IMR-90 (cell line): ENCODE measurements around the gene ASRGL1. TPM values are rescaled to one million over a fixed set of nuclear protein-coding genes. Genes with fewer than 3 reads are reported as not detected.
A peak's percentile ranks its signal among the peaks of the same experiment; 100 is the strongest.
"Not testable (repeated sequence)": the region's sequence is repeated elsewhere in the genome, so short reads cannot be mapped to it uniquely, and the experiment has no call there.

Experiments
- ATAC-seq: fragments of 200-7000 bp; cut with Tn5 transposase; 2 replicates; pipeline ENCODE4 v1.9.1; 2020; ENCODE audit warnings: low read depth, mild to moderate bottlenecking, moderate library complexity
- BruUV-seq: library from RNA; stranded (reverse); fragments of 400-500 nt; replicated peaks from 2 replicates; lab custom pipeline; 2021; lab: Mats Ljungman, UMichigan
- CTCF ChIA-PET: fragments of 300-600 bp; formaldehyde crosslinking; extraction: SDS; loops from one replicate; lab custom pipeline; 2021; ENCODE audit warnings: antibody characterized with exemption; lab: Yijun Ruan, JAX
- POLR2A ChIA-PET: fragments of 300-600 bp; sonication (Branson Sonifier 250); formaldehyde crosslinking; loops from one replicate; lab custom pipeline; 2022; ENCODE audit warnings: antibody characterized with exemption; ENCODE audit not compliant: unreplicated experiment; lab: Charles Lee
- DNase-seq: peaks from one replicate; pipeline ENCODE4 v3.0.0; 2013
- H2AFZ ChIP-seq: replicated peaks from 2 replicates; pipeline ENCODE3; 2013; ENCODE audit warnings: low read length, mild to moderate bottlenecking; ENCODE audit not compliant: poor library complexity
- H2AK5ac ChIP-seq: 2 replicates; pipeline ENCODE4 v1.6.1; 2013; ENCODE audit warnings: low read depth, low read length, inconsistent platforms
- H2AK9ac ChIP-seq: replicated peaks from 2 replicates; pipeline ENCODE3; 2013; ENCODE audit warnings: mild to moderate bottlenecking, low read depth, low read length, moderate library complexity; ENCODE audit not compliant: poor library complexity
- H2BK120ac ChIP-seq: 2 replicates; pipeline ENCODE4 v1.6.1; 2013; ENCODE audit warnings: low read depth, low read length, inconsistent platforms
- H2BK15ac ChIP-seq: 3 replicates; pipeline ENCODE4 v1.6.1; 2013; ENCODE audit warnings: low read depth, low read length, inconsistent platforms
- H2BK20ac ChIP-seq: 2 replicates; pipeline ENCODE4 v1.6.1; 2013; ENCODE audit warnings: low read depth, mild to moderate bottlenecking, inconsistent platforms, low read length, moderate library complexity
- H2BK5ac ChIP-seq: 2 replicates; pipeline ENCODE4 v1.6.1; 2013; ENCODE audit warnings: mild to moderate bottlenecking, low read depth, low read length, inconsistent platforms; ENCODE audit not compliant: poor library complexity, severe bottlenecking
- H3K14ac ChIP-seq: replicated peaks from 2 replicates; pipeline ENCODE4 v1.6.1; 2013; ENCODE audit warnings: low read depth, low read length, inconsistent platforms
- H3K18ac ChIP-seq: 2 replicates; pipeline ENCODE4 v1.6.1; 2013; ENCODE audit warnings: low read depth, low read length, control low read depth
- H3K23ac ChIP-seq: 2 replicates; pipeline ENCODE4 v1.6.1; 2013; ENCODE audit warnings: low read depth, low read length, inconsistent platforms
- H3K27ac ChIP-seq: 2 replicates; pipeline ENCODE4 v1.5.1; 2013; ENCODE audit warnings: mild to moderate bottlenecking, control low read depth, low read length; ENCODE audit not compliant: insufficient read depth
- H3K27me3 ChIP-seq: 2 replicates; pipeline ENCODE4 v1.6.1; 2013; ENCODE audit warnings: low read length; ENCODE audit not compliant: control insufficient read depth, insufficient read depth
- H3K36me3 ChIP-seq: 2 replicates; pipeline ENCODE4 v1.6.1; 2013; ENCODE audit warnings: low read length, mixed read lengths; ENCODE audit not compliant: control insufficient read depth, insufficient read depth
- H3K4ac ChIP-seq: 2 replicates; pipeline ENCODE4 v1.6.1; 2013; ENCODE audit warnings: low read depth, low read length, inconsistent platforms
- H3K4me1 ChIP-seq: 2 replicates; pipeline ENCODE4 v1.6.1; 2013; ENCODE audit warnings: low read length, mixed read lengths; ENCODE audit not compliant: control insufficient read depth, insufficient read depth
- H3K4me2 ChIP-seq: 2 replicates; pipeline ENCODE4 v1.6.1; 2013; ENCODE audit warnings: low read depth, mild to moderate bottlenecking, control low read depth, low read length, moderate library complexity
- H3K4me3 ChIP-seq: 2 replicates; pipeline ENCODE4 v1.5.1; 2013; ENCODE audit warnings: low read depth, mild to moderate bottlenecking, control low read depth, low read length, moderate library complexity; ENCODE audit not compliant: insufficient read depth
- H3K56ac ChIP-seq: 2 replicates; pipeline ENCODE4 v1.6.1; 2013; ENCODE audit warnings: low read length, inconsistent platforms; ENCODE audit not compliant: insufficient read depth; ENCODE audit errors: extremely low read depth
- H3K79me1 ChIP-seq, 2 experiments: 2 replicates each; pipeline ENCODE4 v1.6.1; 2013; ENCODE audit warnings: low read length in 2 of 2, inconsistent platforms in 1 of 2, low read depth in 1 of 2
- H3K9ac ChIP-seq: 2 replicates; pipeline ENCODE4 v1.6.1; 2013; ENCODE audit warnings: low read depth, low read length, control low read depth
- H3K9me1 ChIP-seq: 2 replicates; pipeline ENCODE4 v1.6.1; 2013; ENCODE audit warnings: low read length, inconsistent platforms; ENCODE audit not compliant: insufficient read depth
- H3K9me3 ChIP-seq: 2 replicates; pipeline ENCODE4 v1.6.1; 2013; ENCODE audit warnings: low read length; ENCODE audit not compliant: control insufficient read depth, insufficient read depth
- H4K20me1 ChIP-seq: 2 replicates; pipeline ENCODE4 v1.6.1; 2013; ENCODE audit warnings: low read length, inconsistent platforms; ENCODE audit not compliant: insufficient read depth
- H4K5ac ChIP-seq: 2 replicates; pipeline ENCODE4 v1.6.1; 2013; ENCODE audit warnings: mild to moderate bottlenecking, low read depth, low read length, control low read depth
- H4K8ac ChIP-seq, 2 experiments: 2 replicates each; pipeline ENCODE4 v1.6.1; 2013; ENCODE audit warnings: low read depth in 2 of 2, low read length in 2 of 2, control low read depth in 1 of 2, inconsistent platforms in 1 of 2
- H4K91ac ChIP-seq: 2 replicates; pipeline ENCODE4 v1.6.1; 2013; ENCODE audit warnings: low read depth, low read length, inconsistent platforms; ENCODE audit not compliant: insufficient read depth
- RAD21 ChIP-seq: IDR thresholded peaks from 2 replicates; pipeline ENCODE4 v1.6.1; 2012; ENCODE audit warnings: low read length, improper control_type of control experiment
- SMC3 ChIP-seq: fragments of 150-350 bp; IDR thresholded peaks from 2 replicates; pipeline ENCODE4 v1.6.1; 2016; ENCODE audit warnings: low read depth, mild to moderate bottlenecking, antibody characterized with exemption, low read length, moderate library complexity
- WGBS, 2 experiments: methylation state at CpG; one replicate each; pipeline versions ENCODE4 v1.1.5 to v1.1.7; 2013; ENCODE audit warnings: missing lambda C conversion rate in 2 of 2; ENCODE audit not compliant: insufficient read length in 1 of 2; ENCODE audit errors: extremely low coverage in 2 of 2; 5-methylcytosine and 5-hydroxymethylcytosine counted together
- dilution Hi-C: fragments of 300-500 bp; cut with HindIII; formaldehyde crosslinking; loops from one replicate; pipeline ENCODE4 v1.14.3; 2018; ENCODE audit warnings: low sequenced_read_pairs; ENCODE audit not compliant: unreplicated experiment
- in situ Hi-C: fragments of 300-500 bp; cut with MboI; formaldehyde crosslinking; loops from 3 replicates; pipeline ENCODE4 v1.14.3; 2019; ENCODE audit warnings: low sequenced_read_pairs, inconsistent platforms, mixed read lengths
- intact Hi-C: fragments of 100-400 bp; cut with micrococcal nuclease; formaldehyde crosslinking; loops from 2 replicates; pipeline ENCODE4 v1.10.0; 2022
- polyA plus RNA-seq, 3 experiments: library from polyadenylated mRNA; depleted of rRNA; stranded (reverse); fragments of >200 nt; gene quantifications; 2 replicates each; pipeline ENCODE4 v1.2.3, GENCODE V29; 2012; ENCODE audit warnings: low replicate concordance in 1 of 3
- total RNA-seq: library from RNA; depleted of rRNA; stranded (reverse); fragments of >200 nt; gene quantifications from 2 replicates; pipeline ENCODE4 v1.2.3, GENCODE V29; 2012
- TF ChIP-seq, protein P1 (sequence below): conservative IDR thresholded peaks from 2 replicates; pipeline ENCODE4 v1.5.1; 2012; ENCODE audit warnings: mild to moderate bottlenecking, low read depth, low read length, improper control_type of control experiment

Gene ASRGL1
- total and polyA plus RNA-seq, 2 of the 4 experiments (the other 2 are of a cell fraction) = 0.72 TPM; not detected in 1

DNA sequence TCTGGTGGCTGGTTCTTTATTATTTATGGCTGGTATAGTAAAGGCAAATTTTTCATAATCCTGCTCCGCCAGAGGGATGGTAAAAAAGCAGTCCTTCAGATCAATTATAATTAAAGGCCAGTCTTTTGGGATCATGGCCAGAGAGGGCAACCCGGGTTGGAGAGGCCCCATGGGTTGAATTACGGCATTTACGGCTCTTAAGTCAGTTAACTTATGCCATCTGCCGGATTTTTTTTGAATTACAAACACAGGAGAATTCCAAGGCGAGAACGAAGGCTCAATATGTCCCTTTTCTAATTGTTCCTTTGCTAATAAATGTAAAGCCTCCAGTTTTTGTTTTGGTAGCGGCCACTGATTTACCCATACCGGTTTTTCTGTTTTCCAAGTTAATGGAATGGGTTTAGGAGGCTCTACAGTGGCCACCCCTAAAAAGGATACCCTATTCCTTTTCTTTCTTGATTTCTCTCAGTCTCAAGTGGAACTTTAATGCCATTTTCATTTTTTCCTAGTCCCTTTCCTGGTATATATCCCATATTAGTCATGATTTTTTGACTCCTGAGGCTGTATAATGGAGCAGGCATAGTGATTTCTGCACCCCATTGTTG lies 41.3 kb downstream of the ASRGL1 start:
- in situ Hi-C loops = loop anchor here (25.0 kb wide), 1 partner anchor 484 kb away; no protein-coding TSS in a partner anchor
- DNase-seq = peak; percentile 44
- CTCF ChIA-PET = interaction anchor here (2.1 kb wide), 1 partner anchor 38 kb away, joined by 8 read pairs; no protein-coding TSS in a partner anchor

DNA sequence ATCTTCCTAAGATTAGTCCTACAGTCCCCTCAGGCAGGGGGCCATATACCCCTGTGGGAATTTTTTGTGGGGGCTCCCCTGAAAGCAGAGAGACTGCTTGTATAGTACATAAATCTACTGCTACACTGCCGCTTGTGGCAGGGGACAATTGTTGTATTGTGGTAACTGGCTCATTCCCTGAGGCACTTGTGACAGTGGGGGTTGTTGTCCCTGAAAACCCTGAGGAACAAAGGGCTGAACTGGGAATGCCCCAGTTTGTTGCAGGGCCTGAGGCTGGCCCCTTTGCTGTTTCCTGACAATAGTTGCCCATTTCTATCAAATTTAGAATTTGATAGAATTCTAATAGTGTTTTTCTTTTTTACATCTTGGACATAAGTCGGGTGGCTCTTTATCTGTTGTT lies 42.3 kb downstream of the ASRGL1 start:
- H2BK15ac ChIP-seq, H3K36me3 ChIP-seq, H2BK120ac ChIP-seq, H3K4ac ChIP-seq, H3K27ac ChIP-seq, ATAC-seq, H2AFZ ChIP-seq, H3K56ac ChIP-seq, dilution Hi-C loops, H3K9me3 ChIP-seq, H3K79me1 ChIP-seq, H3K9ac ChIP-seq, H3K23ac ChIP-seq, DNase-seq, H2AK5ac ChIP-seq, H3K4me2 ChIP-seq, CTCF ChIA-PET, H3K9me1 ChIP-seq, H2AK9ac ChIP-seq, H3K14ac ChIP-seq, H3K27me3 ChIP-seq, H2BK20ac ChIP-seq, H3K4me3 ChIP-seq, H2BK5ac ChIP-seq, H4K8ac ChIP-seq, H4K91ac ChIP-seq, H3K18ac ChIP-seq, H4K5ac ChIP-seq, POLR2A ChIA-PET, H4K20me1 ChIP-seq, BruUV-seq, H3K4me1 ChIP-seq: not testable (repeated sequence)
- in situ Hi-C loops = loop anchor here (25.0 kb wide), 1 partner anchor 483 kb away; no protein-coding TSS in a partner anchor
- intact Hi-C loops = loop anchor here (2.0 to 5.0 kb wide), 3 partner anchors 162 to 583 kb away; no protein-coding TSS in a partner anchor
- WGBS, 2 experiments = no CpG with 5 or more reads among the region's 2 CpGs

More for the DNA sequence above, 41.3 kb downstream of the ASRGL1 start:
- H2AFZ ChIP-seq, ATAC-seq, H3K9ac ChIP-seq, H3K18ac ChIP-seq, H4K5ac ChIP-seq, H2BK5ac ChIP-seq, POLR2A ChIA-PET, H3K9me1 ChIP-seq, H2AK9ac ChIP-seq, H3K14ac ChIP-seq, H4K8ac ChIP-seq, H3K4ac ChIP-seq, H3K27ac ChIP-seq, BruUV-seq, H4K91ac ChIP-seq, H3K4me3 ChIP-seq, H3K9me3 ChIP-seq, H3K56ac ChIP-seq, H4K20me1 ChIP-seq, H2AK5ac ChIP-seq, H3K4me2 ChIP-seq, H3K23ac ChIP-seq, H2BK120ac ChIP-seq, H3K79me1 ChIP-seq, H3K4me1 ChIP-seq, H2BK15ac ChIP-seq, dilution Hi-C loops, H3K36me3 ChIP-seq, H2BK20ac ChIP-seq: not testable (repeated sequence)
- TF ChIP-seq, protein P1, sequence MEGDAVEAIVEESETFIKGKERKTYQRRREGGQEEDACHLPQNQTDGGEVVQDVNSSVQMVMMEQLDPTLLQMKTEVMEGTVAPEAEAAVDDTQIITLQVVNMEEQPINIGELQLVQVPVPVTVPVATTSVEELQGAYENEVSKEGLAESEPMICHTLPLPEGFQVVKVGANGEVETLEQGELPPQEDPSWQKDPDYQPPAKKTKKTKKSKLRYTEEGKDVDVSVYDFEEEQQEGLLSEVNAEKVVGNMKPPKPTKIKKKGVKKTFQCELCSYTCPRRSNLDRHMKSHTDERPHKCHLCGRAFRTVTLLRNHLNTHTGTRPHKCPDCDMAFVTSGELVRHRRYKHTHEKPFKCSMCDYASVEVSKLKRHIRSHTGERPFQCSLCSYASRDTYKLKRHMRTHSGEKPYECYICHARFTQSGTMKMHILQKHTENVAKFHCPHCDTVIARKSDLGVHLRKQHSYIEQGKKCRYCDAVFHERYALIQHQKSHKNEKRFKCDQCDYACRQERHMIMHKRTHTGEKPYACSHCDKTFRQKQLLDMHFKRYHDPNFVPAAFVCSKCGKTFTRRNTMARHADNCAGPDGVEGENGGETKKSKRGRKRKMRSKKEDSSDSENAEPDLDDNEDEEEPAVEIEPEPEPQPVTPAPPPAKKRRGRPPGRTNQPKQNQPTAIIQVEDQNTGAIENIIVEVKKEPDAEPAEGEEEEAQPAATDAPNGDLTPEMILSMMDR = peak; percentile 38
- TF ChIP-seq RAD21 = peak; percentile 37
- peak; percentile 33 for TF ChIP-seq SMC3
- peaks cover 11% of the 10 kb centered on the region for H3K27me3 ChIP-seq
- intact Hi-C loops = loop anchor here (1.0 to 5.0 kb wide), 5 partner anchors 38 to 582 kb away; no protein-coding TSS in a partner anchor
- 10% methylated on average over 3 of the region's 9 CpGs; no CpG with 5 or more reads in 1 of the 2 experiments for WGBS, 2 experiments
